Endothelial cell of umbilical vein (primary cell): ENCODE results near the gene LRRC8A. TPM values are rescaled to one million over a fixed set of nuclear protein-coding genes. Genes with fewer than 3 reads are reported as not detected.

ENCODE experiments used
- BruUV-seq: library from RNA; stranded (reverse); fragments of 400-500 nt; replicated peaks from 2 replicates; lab custom pipeline; 2021; lab: Mats Ljungman, UMichigan
- CTCF ChIA-PET: fragments of 300-600, 350-600 bp; sonication (Branson Sonifier 250); formaldehyde crosslinking; loops from one replicate; lab custom pipeline; 2021; ENCODE audit warnings: antibody characterized with exemption, inconsistent platforms; lab: Charles Lee
- POLR2A ChIA-PET: fragments of 300-600, 350-600 bp; sonication (Branson Sonifier 250); formaldehyde crosslinking; loops from one replicate; lab custom pipeline; 2021; ENCODE audit warnings: antibody characterized with exemption, inconsistent platforms; lab: Charles Lee
- DNase-seq: peaks from one replicate; pipeline ENCODE4 v3.0.0-alpha.2; 2011; ENCODE audit warnings: low read depth, low spot score
- FAIRE-seq: peaks from 2 replicates; lab custom pipeline; 2011; peaks lifted over from hg19 to GRCh38; lab: Jason Lieb, UNC
- H2AFZ ChIP-seq: 2 replicates; pipeline ENCODE4 v1.6.0; 2012; ENCODE audit warnings: low read depth, low read length, control low read depth, inconsistent platforms
- H3K27ac ChIP-seq: 2 replicates; pipeline ENCODE4 v1.5.1; 2011; ENCODE audit warnings: low read depth, mild to moderate bottlenecking, control low read depth, low read length, moderate library complexity; ENCODE audit not compliant: insufficient read depth
- H3K27me3 ChIP-seq, 2 experiments: 2 replicates each; pipeline versions ENCODE4 v1.6.0 to v1.6.1; 2011; ENCODE audit warnings: low read length in 2 of 2, mixed read lengths in 1 of 2; ENCODE audit not compliant: control insufficient read depth in 2 of 2, insufficient read depth in 2 of 2
- H3K36me3 ChIP-seq, 2 experiments: 2 replicates in 1 of 2; 3 replicates in 1 of 2; pipeline ENCODE4 v1.5.1; 2011; ENCODE audit warnings: low read length in 2 of 2, mild to moderate bottlenecking in 1 of 2, moderate library complexity in 1 of 2; ENCODE audit not compliant: control insufficient read depth in 2 of 2, insufficient read depth in 2 of 2; ENCODE audit errors: extremely low read depth in 1 of 2
- H3K4me1 ChIP-seq: 3 replicates; pipeline ENCODE4 v1.5.1; 2011; ENCODE audit warnings: mild to moderate bottlenecking, low read length; ENCODE audit not compliant: control insufficient read depth, insufficient read depth; ENCODE audit errors: extremely low read depth
- H3K4me2 ChIP-seq: 2 replicates; pipeline ENCODE4 v1.6.1; 2011; ENCODE audit warnings: low read length, control low read depth, mixed read lengths; ENCODE audit not compliant: insufficient read depth
- H3K4me3 ChIP-seq, 3 experiments: fragments of 200-600 bp in 1 of 3; sonication (generic), shearing (Covaris generic) in 1 of 3; replicated peaks in 1 of 3; 2 replicates each; pipeline ENCODE4 v1.5.1; 2011 to 2016; ENCODE audit warnings: control low read depth in 3 of 3, low read length in 3 of 3, mild to moderate bottlenecking in 2 of 3, inconsistent platforms in 1 of 3, low read depth in 1 of 3, moderate library complexity in 1 of 3; ENCODE audit not compliant: insufficient read depth in 1 of 3
- H3K79me2 ChIP-seq: 2 replicates; pipeline ENCODE4 v1.6.0; 2012; ENCODE audit warnings: low read length, inconsistent platforms; ENCODE audit not compliant: control insufficient read depth, insufficient read depth
- H3K9ac ChIP-seq: replicated peaks from 2 replicates; pipeline ENCODE3; 2011; ENCODE audit warnings: low read length, control low read depth; ENCODE audit not compliant: insufficient read depth; ENCODE audit errors: extremely low read depth
- H3K9me1 ChIP-seq: replicated peaks from 3 replicates; pipeline ENCODE4 v1.6.0; 2011; ENCODE audit warnings: mild to moderate bottlenecking, low read length; ENCODE audit not compliant: control insufficient read depth, insufficient read depth; ENCODE audit errors: extremely low read depth
- H3K9me3 ChIP-seq: replicated peaks from 2 replicates; pipeline ENCODE4 v1.5.1; 2012; ENCODE audit warnings: low read length, inconsistent platforms; ENCODE audit not compliant: control insufficient read depth, insufficient read depth
- H4K20me1 ChIP-seq: replicated peaks from 2 replicates; pipeline ENCODE3; 2011; ENCODE audit warnings: mild to moderate bottlenecking, low read length; ENCODE audit not compliant: control insufficient read depth, insufficient read depth; ENCODE audit errors: extremely low read depth
- CTCF ChIP-seq, 2 donors: IDR thresholded peaks; 1 replicate in 1 of 2; 2 replicates in 1 of 2; pipeline ENCODE4 v1.5.1; 2011; ENCODE audit warnings: low read length in 2 of 2, mild to moderate bottlenecking in 2 of 2, moderate library complexity in 2 of 2, control low read depth in 1 of 2, inconsistent platforms in 1 of 2, low read depth in 1 of 2; ENCODE audit not compliant: insufficient read depth in 1 of 2; ENCODE audit errors: extremely low read depth in 1 of 2
- EZH2 ChIP-seq: IDR thresholded peaks from 2 replicates; pipeline ENCODE4 v1.6.1; 2012; ENCODE audit warnings: borderline replicate concordance, low read depth, mild to moderate bottlenecking, moderate library complexity, low read length, inconsistent platforms; ENCODE audit not compliant: severe bottlenecking
- FOS ChIP-seq: IDR thresholded peaks from 2 replicates; pipeline ENCODE4 v1.6.1; 2011; ENCODE audit warnings: mild to moderate bottlenecking, low read length, moderate library complexity, borderline replicate concordance; ENCODE audit not compliant: insufficient read depth
- GATA2 ChIP-seq: IDR thresholded peaks from 2 replicates; pipeline ENCODE4 v1.7.0; 2011; ENCODE audit warnings: low read depth, mild to moderate bottlenecking, moderate library complexity, mixed read lengths, low read length; ENCODE audit not compliant: insufficient read length, insufficient read depth
- JUN ChIP-seq: IDR thresholded peaks from 2 replicates; pipeline ENCODE4 v1.6.1; 2011; ENCODE audit warnings: borderline replicate concordance, low read depth; ENCODE audit not compliant: insufficient read length, insufficient read depth
- MAX ChIP-seq: IDR thresholded peaks from 2 replicates; pipeline ENCODE4 v1.6.1; 2011; ENCODE audit not compliant: insufficient read depth, insufficient read length
- MYC ChIP-seq: IDR thresholded peaks from one replicate; pipeline ENCODE4 v1.6.1; 2011; ENCODE audit warnings: mild to moderate bottlenecking, low read depth, low read length
- POLR2A ChIP-seq: IDR thresholded peaks from 2 replicates; pipeline ENCODE4 v1.6.1; 2012; ENCODE audit warnings: low read depth, mild to moderate bottlenecking, control low read depth, low read length
- POLR2AphosphoS5 ChIP-seq: IDR thresholded peaks from 2 replicates; pipeline ENCODE4 v1.6.1; 2012; ENCODE audit warnings: low read depth, mild to moderate bottlenecking, control low read depth, low read length, moderate library complexity; ENCODE audit not compliant: insufficient read depth
- dilution Hi-C: fragments of 300-500 bp; cut with MboI; formaldehyde crosslinking; loops from one replicate; pipeline ENCODE4 v1.15.0; 2019; ENCODE audit warnings: low sequenced_read_pairs; ENCODE audit not compliant: extremely low pct_ligation_motif_present
- intact Hi-C: fragments of 100-400 bp; cut with micrococcal nuclease; formaldehyde crosslinking; loops from one replicate; pipeline ENCODE4 v1.10.0; 2022
- polyA plus RNA-seq, 4 experiments: library from polyadenylated mRNA; depleted of rRNA in 3 of 4; stranded (reverse) in 3 of 4; unstranded in 1 of 4; fragments of >200 nt; gene quantifications; 2 replicates each; pipeline versions ENCODE4 v1.2.1 to v1.2.3, GENCODE V29; 2011 to 2012; ENCODE audit warnings: missing spikeins in 1 of 4
- total RNA-seq: library from RNA; stranded (reverse); gene quantifications from 2 replicates; pipeline ENCODE4 v1.2.3, GENCODE V29; 2021

Gene LRRC8A
- total and polyA plus RNA-seq, 2 donors (not counting 3 experiments of a cell fraction or from before 2014, with no cell fraction given): 99.6 to 129 TPM

GRCh38 chr9:128885376-128885775 lies 3.4 kb downstream of the LRRC8A start:
- H3K27me3 ChIP-seq: no peaks in the 10 kb centered on the region
- H4K20me1 ChIP-seq: no peaks in the 10 kb centered on the region
- ChIA-PET POLR2A (no interaction called here), CTCF (no interaction called here)
- no peak overlapping the region for H2AFZ ChIP-seq
- DNase-seq: no peak
- no TSS peak for BruUV-seq
- H3K27ac ChIP-seq: peak overlapping the region; percentile 75
- peaks cover 80% of the 10 kb centered on the region for H3K79me2 ChIP-seq
- peaks cover 59% of the 10 kb centered on the region for H3K4me1 ChIP-seq
- no peak for FAIRE-seq
- no peaks in the 10 kb centered on the region for H3K9me1 ChIP-seq
- TF ChIP-seq POLR2A: no peak
- TF ChIP-seq MAX: no peak
- no peak for TF ChIP-seq EZH2
- no peak for TF ChIP-seq JUN
- TF ChIP-seq CTCF (IDR thresholded peaks at IDR 0.05; ENCODE audit: extremely low read depth in 1 of 2, insufficient read depth in 1 of 2, low read depth in 1 of 2, low read length in 2 of 2): no peak
- TF ChIP-seq GATA2: no peak
- no peak for TF ChIP-seq MYC
- TF ChIP-seq FOS: no peak
- TF ChIP-seq POLR2AphosphoS5: no peak
- intact Hi-C loops (no loop called here), dilution Hi-C loops (no loop called here)
- no peak overlapping the region for H3K4me3 ChIP-seq
- no peaks in the 10 kb centered on the region for H3K9me3 ChIP-seq
- no peak overlapping the region for H3K9ac ChIP-seq
- peaks cover 8 to 12% of the 10 kb centered on the region in 2 experiments for H3K36me3 ChIP-seq
- no peak overlapping the region for H3K4me2 ChIP-seq
